ENCODE results near the gene PPFIA2. TPM values are rescaled to one million over a fixed set of nuclear protein-coding genes. Genes with fewer than 3 reads are reported as not detected.

PPFIA2 gene
- total RNA-seq, 1 experiment from 2014 or later: not detected

- H3K36me3 ChIP-seq (ENCODE audit: control insufficient read depth, insufficient read depth, low read length): no peaks in the 10 kb centered on the region
- Mint-ChIP-seq H3K36me3 (ENCODE audit: insufficient read depth, unreplicated experiment) (no peaks in the 10 kb centered on the region), H3K27ac (ENCODE audit: unreplicated experiment) (no peak overlapping the region), H3K4me3 (ENCODE audit: unreplicated experiment) (no peak overlapping the region), H3K4me1 (ENCODE audit: low read depth, unreplicated experiment) (no peaks in the 10 kb centered on the region), H3K9me3 (ENCODE audit: unreplicated experiment) (no peaks in the 10 kb centered on the region), H3K27me3 (ENCODE audit: insufficient read depth, unreplicated experiment) (peaks cover 12% of the 10 kb centered on the region)
- H3K4me1 ChIP-seq: no peaks in the 10 kb centered on the region
- ChIA-PET CTCF (no interaction called here), POLR2A (no interaction called here)
- no TSS peak for BruUV-seq (replicated peaks)
- no peak for TF ChIP-seq CTCF (IDR thresholded peaks at IDR 0.05; ENCODE audit: insufficient read depth in 1 of 2, low read depth in 1 of 2, low read length in 1 of 2, severe bottlenecking in 1 of 2, unreplicated experiment in 1 of 2)
- intact Hi-C loops (cut with micrococcal nuclease; ENCODE audit: unreplicated experiment): no loop called here
- H3K4me3 ChIP-seq (ENCODE audit: low read depth, low read length): no peak overlapping the region
- peak in 1 of 2 experiments; percentile 4 for DNase-seq
- no peaks in the 10 kb centered on the region for H3K9me3 ChIP-seq
- no peaks in the 10 kb centered on the region for H3K27me3 ChIP-seq (replicated peaks; ENCODE audit: control insufficient read depth, insufficient read depth, low read length)
Measured at GRCh38 chr12:81300454-81300853, 458.7 kb downstream of the PPFIA2 start.

GRCh38 chr12:81297601-81298000 is 461.5 kb downstream of the PPFIA2 start:
- Histone ChIP-seq H3K36me3 (ENCODE audit: control insufficient read depth, insufficient read depth, low read length) (no peaks in the 10 kb centered on the region), H3K4me1 (no peaks in the 10 kb centered on the region), H3K4me3 (ENCODE audit: low read depth, low read length) (no peak overlapping the region), H3K27me3 (replicated peaks; ENCODE audit: control insufficient read depth, insufficient read depth, low read length) (no peaks in the 10 kb centered on the region; the same call in 1 of the 2 replicates), H3K9me3 (no peaks in the 10 kb centered on the region)
- Mint-ChIP-seq H3K27ac (ENCODE audit: unreplicated experiment) (no peak overlapping the region), H3K4me3 (ENCODE audit: unreplicated experiment) (no peak overlapping the region), H3K27me3 (ENCODE audit: insufficient read depth, unreplicated experiment) (peaks cover 9% of the 10 kb centered on the region), H3K4me1 (ENCODE audit: low read depth, unreplicated experiment) (no peaks in the 10 kb centered on the region), H3K36me3 (ENCODE audit: insufficient read depth, unreplicated experiment) (no peaks in the 10 kb centered on the region), H3K9me3 (ENCODE audit: unreplicated experiment) (no peaks in the 10 kb centered on the region)
- ChIA-PET CTCF (no interaction called here), POLR2A (no interaction called here)
- no peak for DNase-seq
- intact Hi-C loops (cut with micrococcal nuclease; ENCODE audit: unreplicated experiment): no loop called here
- no peak for TF ChIP-seq CTCF (IDR thresholded peaks at IDR 0.05; ENCODE audit: insufficient read depth in 1 of 2, low read depth in 1 of 2, low read length in 1 of 2, severe bottlenecking in 1 of 2, unreplicated experiment in 1 of 2)
- no TSS peak for BruUV-seq (replicated peaks)

- no TSS peak for BruUV-seq (replicated peaks)
- POLR2A ChIA-PET: no interaction called here
- Histone ChIP-seq H3K4me1 (no peaks in the 10 kb centered on the region), H3K36me3 (ENCODE audit: control insufficient read depth, insufficient read depth, low read length) (no peaks in the 10 kb centered on the region), H3K4me3 (ENCODE audit: low read depth, low read length) (no peak overlapping the region), H3K9me3 (no peaks in the 10 kb centered on the region), H3K27me3 (replicated peaks; ENCODE audit: control insufficient read depth, insufficient read depth, low read length) (no peaks in the 10 kb centered on the region; the same call in 1 of the 2 replicates)
- Mint-ChIP-seq H3K27ac (ENCODE audit: unreplicated experiment) (no peak overlapping the region), H3K4me1 (ENCODE audit: low read depth, unreplicated experiment) (no peaks in the 10 kb centered on the region), H3K27me3 (ENCODE audit: insufficient read depth, unreplicated experiment) (peaks cover 8% of the 10 kb centered on the region), H3K4me3 (ENCODE audit: unreplicated experiment) (no peak overlapping the region), H3K9me3 (ENCODE audit: unreplicated experiment) (no peaks in the 10 kb centered on the region), H3K36me3 (ENCODE audit: insufficient read depth, unreplicated experiment) (no peaks in the 10 kb centered on the region)
- intact Hi-C loops (cut with micrococcal nuclease; ENCODE audit: unreplicated experiment): no loop called here
- no peak for DNase-seq
- CTCF ChIA-PET: no interaction called here
- TF ChIP-seq CTCF (IDR thresholded peaks at IDR 0.05; ENCODE audit: insufficient read depth in 1 of 2, low read depth in 1 of 2, low read length in 1 of 2, severe bottlenecking in 1 of 2, unreplicated experiment in 1 of 2): no peak
Measured at GRCh38 chr12:81296556-81297305, 462.4 kb downstream of the PPFIA2 start.
